ENCODE data around the gene OR1L6. TPM values are rescaled to one million over a fixed set of nuclear protein-coding genes. Genes with fewer than 3 reads are reported as not detected.

Gene OR1L6, protein sequence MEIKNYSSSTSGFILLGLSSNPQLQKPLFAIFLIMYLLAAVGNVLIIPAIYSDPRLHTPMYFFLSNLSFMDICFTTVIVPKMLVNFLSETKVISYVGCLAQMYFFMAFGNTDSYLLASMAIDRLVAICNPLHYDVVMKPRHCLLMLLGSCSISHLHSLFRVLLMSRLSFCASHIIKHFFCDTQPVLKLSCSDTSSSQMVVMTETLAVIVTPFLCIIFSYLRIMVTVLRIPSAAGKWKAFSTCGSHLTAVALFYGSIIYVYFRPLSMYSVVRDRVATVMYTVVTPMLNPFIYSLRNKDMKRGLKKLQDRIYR
- not detected for polyA plus RNA-seq (2012; ENCODE audit: missing spikeins)

- TF ChIP-seq POLR2A (IDR thresholded peaks at IDR 0.05; ENCODE audit: low read depth, low read length) (no peak), POLR2AphosphoS5 (IDR thresholded peaks at IDR 0.05; ENCODE audit: low read depth, low read length) (no peak), TAF1 (IDR thresholded peaks at IDR 0.05; ENCODE audit: borderline replicate concordance, low read depth, low read length) (no peak)
- no peak for FAIRE-seq
- no peak for DNase-seq (ENCODE audit: insufficient read length)
Measured at GRCh38 chr9:122742003-122742402, at the start of gene OR1L6. Gene OR1L6 (plus strand): TSS chr9:122742303. CDS start chr9:122749848, 7,545 bp downstream.

DNA sequence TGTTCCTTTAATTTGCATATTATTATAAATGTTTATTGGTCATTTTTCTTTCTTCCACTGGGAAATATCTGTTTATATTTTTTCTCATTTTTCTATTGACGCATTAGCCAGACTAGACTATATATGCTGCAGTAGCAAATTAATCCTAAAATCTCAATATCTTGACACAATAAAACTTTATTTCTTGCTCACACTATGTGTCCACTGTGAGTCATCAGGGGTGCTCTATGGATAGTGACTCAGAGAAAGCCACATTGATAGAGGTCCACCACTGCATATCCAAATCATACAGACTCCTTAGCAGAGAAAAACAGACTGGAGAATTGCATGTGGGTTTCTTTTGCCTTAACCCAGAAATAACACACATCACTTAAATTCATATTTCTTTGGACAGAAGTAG lies 46.4 kb upstream of the OR1L6 start:
- FAIRE-seq = no peak
- no peak for DNase-seq (ENCODE audit: insufficient read length)
- TF ChIP-seq POLR2A (IDR thresholded peaks at IDR 0.05; ENCODE audit: low read depth, low read length) (no peak), TAF1 (IDR thresholded peaks at IDR 0.05; ENCODE audit: borderline replicate concordance, low read depth, low read length) (no peak), POLR2AphosphoS5 (IDR thresholded peaks at IDR 0.05; ENCODE audit: low read depth, low read length) (no peak)

- DNase-seq (ENCODE audit: insufficient read length) (no peak), FAIRE-seq (no peak)
- TF ChIP-seq TAF1 (IDR thresholded peaks at IDR 0.05; ENCODE audit: borderline replicate concordance, low read depth, low read length) (no peak), POLR2AphosphoS5 (IDR thresholded peaks at IDR 0.05; ENCODE audit: low read depth, low read length) (no peak), POLR2A (IDR thresholded peaks at IDR 0.05; ENCODE audit: low read depth, low read length) (no peak)
Measured at GRCh38 chr9:122718038-122718437, 24.1 kb upstream of the OR1L6 start.

DNA sequence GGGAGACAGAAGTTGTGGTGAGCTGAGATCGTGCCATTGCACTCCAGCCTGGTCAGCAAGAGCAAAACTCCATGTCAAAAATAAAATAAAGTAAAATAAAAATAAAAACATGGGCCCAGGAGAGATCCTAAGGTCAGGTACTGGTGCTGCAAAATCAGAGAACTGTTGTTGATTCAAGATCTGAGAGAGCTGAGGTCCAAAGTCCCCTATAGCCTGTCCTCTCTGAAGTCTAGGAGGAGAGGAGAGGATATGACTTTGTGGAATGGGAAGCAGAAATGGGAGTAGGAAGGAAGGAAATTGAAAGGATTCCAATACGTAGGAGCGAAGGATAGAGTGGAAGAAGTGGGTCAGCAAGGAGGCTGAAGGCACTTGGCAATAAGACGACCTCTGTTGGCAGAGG lies 22.9 kb upstream of the OR1L6 start:
- no peak for TF ChIP-seq POLR2A (IDR thresholded peaks at IDR 0.05; ENCODE audit: low read depth, low read length)
- no peak for TF ChIP-seq TAF1 (IDR thresholded peaks at IDR 0.05; ENCODE audit: borderline replicate concordance, low read depth, low read length)
- no peak for TF ChIP-seq POLR2AphosphoS5 (IDR thresholded peaks at IDR 0.05; ENCODE audit: low read depth, low read length)
- FAIRE-seq = no peak
- no peak for DNase-seq (ENCODE audit: insufficient read length)

GRCh38 chr9:122723690-122724089 lies 18.4 kb upstream of the OR1L6 start, which contains the start of gene OR1L4:
Gene OR1L4 (plus strand): TSS chr9:122723990. CDS start chr9:122723990, 0 bp downstream.
- no peak for TF ChIP-seq POLR2AphosphoS5 (IDR thresholded peaks at IDR 0.05; ENCODE audit: low read depth, low read length)
- FAIRE-seq = no peak
- no peak for DNase-seq (ENCODE audit: insufficient read length)

GRCh38 chr9:122754825-122755224 lies 12.7 kb downstream of the OR1L6 start:
- TF ChIP-seq POLR2AphosphoS5 (IDR thresholded peaks at IDR 0.05; ENCODE audit: low read depth, low read length) (no peak), TAF1 (IDR thresholded peaks at IDR 0.05; ENCODE audit: borderline replicate concordance, low read depth, low read length) (no peak), POLR2A (IDR thresholded peaks at IDR 0.05; ENCODE audit: low read depth, low read length) (no peak)
- FAIRE-seq (no peak), DNase-seq (ENCODE audit: insufficient read length) (no peak)

DNA sequence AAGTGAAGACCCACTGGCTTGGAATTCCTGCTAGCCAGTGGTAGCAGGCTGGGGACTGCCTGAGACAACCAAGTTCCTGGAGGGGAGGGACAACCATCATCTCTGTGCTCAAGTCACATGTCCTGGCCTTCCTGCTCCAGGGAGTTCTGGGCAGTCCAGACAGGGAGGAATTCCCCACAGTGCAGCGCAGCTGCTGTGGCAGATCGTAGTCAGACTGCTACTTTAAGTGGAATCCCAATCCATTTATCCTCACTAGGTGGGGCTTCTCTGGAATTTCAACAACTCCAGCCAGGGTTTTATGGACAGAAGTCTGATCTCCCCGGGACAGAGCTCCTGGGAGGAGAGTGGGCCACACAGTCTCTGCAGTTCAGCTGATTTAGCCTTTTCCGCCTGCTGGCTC lies 25.7 kb downstream of the OR1L6 start:
- TF ChIP-seq POLR2A (IDR thresholded peaks at IDR 0.05; ENCODE audit: low read depth, low read length) = no peak
- no peak for TF ChIP-seq POLR2AphosphoS5 (IDR thresholded peaks at IDR 0.05; ENCODE audit: low read depth, low read length)
- no peak for TF ChIP-seq TAF1 (IDR thresholded peaks at IDR 0.05; ENCODE audit: borderline replicate concordance, low read depth, low read length)
- FAIRE-seq (no peak), DNase-seq (ENCODE audit: insufficient read length) (no peak)

DNA sequence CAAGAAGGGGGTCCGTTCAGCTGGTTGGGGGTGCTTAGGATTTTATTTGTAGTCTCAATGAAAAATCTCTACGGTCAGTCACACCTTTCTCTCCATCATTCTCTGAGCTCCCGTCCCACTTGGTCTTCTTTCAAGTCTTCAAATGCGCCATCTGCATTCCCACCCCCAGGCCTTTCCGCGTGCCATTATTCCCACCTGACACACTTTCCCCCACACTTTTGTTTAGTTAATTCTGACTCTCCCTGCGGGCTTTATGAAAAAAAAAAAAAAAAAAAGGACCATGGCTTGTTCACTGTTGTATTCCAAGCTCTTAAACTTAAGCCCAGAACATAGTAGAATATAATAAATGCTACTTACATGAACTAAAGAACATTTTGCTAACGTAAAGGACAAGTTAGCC lies 34.9 kb downstream of the OR1L6 start:
- FAIRE-seq = no peak
- no peak for DNase-seq (ENCODE audit: insufficient read length)
- TF ChIP-seq POLR2A (IDR thresholded peaks at IDR 0.05; ENCODE audit: low read depth, low read length) (no peak), POLR2AphosphoS5 (IDR thresholded peaks at IDR 0.05; ENCODE audit: low read depth, low read length) (no peak), TAF1 (IDR thresholded peaks at IDR 0.05; ENCODE audit: borderline replicate concordance, low read depth, low read length) (no peak)

GRCh38 chr9:122777935-122778627 lies 36.0 kb downstream of the OR1L6 start:
- FAIRE-seq = no peak
- TF ChIP-seq POLR2AphosphoS5 (IDR thresholded peaks at IDR 0.05; ENCODE audit: low read depth, low read length) = no peak
- no peak for TF ChIP-seq POLR2A (IDR thresholded peaks at IDR 0.05; ENCODE audit: low read depth, low read length)
- TF ChIP-seq TAF1 (IDR thresholded peaks at IDR 0.05; ENCODE audit: borderline replicate concordance, low read depth, low read length) = no peak
- no peak for DNase-seq (ENCODE audit: insufficient read length)

GRCh38 chr9:122779181-122779580 lies 37.1 kb downstream of the OR1L6 start:
- no peak for TF ChIP-seq TAF1 (IDR thresholded peaks at IDR 0.05; ENCODE audit: borderline replicate concordance, low read depth, low read length)
- TF ChIP-seq POLR2AphosphoS5 (IDR thresholded peaks at IDR 0.05; ENCODE audit: low read depth, low read length) = no peak
- no peak for TF ChIP-seq POLR2A (IDR thresholded peaks at IDR 0.05; ENCODE audit: low read depth, low read length)
- FAIRE-seq = no peak
- DNase-seq (ENCODE audit: insufficient read length) = no peak

- DNase-seq (ENCODE audit: insufficient read length) (no peak), FAIRE-seq (no peak)
- no peak for TF ChIP-seq TAF1 (IDR thresholded peaks at IDR 0.05; ENCODE audit: borderline replicate concordance, low read depth, low read length)
- no peak for TF ChIP-seq POLR2AphosphoS5 (IDR thresholded peaks at IDR 0.05; ENCODE audit: low read depth, low read length)
- TF ChIP-seq POLR2A (IDR thresholded peaks at IDR 0.05; ENCODE audit: low read depth, low read length) = no peak
Measured at GRCh38 chr9:122780026-122780425, 37.9 kb downstream of the OR1L6 start.

DNA sequence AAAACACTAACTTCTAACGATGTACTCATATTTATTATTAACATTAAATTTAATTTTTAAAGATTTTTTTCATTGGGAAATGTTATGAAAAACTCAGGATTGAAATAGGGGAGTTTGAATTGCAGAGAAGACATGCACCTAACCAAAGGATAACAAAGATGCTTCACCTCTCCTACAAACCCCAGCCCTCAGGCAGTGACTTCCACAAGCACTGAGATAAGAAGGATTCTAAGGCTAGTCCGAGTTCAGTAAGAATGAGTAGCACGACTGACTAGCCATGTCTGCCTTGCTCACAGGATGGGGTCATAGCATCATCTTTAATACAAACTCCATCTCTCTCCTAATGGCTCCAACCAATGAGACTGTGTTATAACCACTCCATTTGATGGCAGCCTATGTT lies 39.6 kb downstream of the OR1L6 start:
- DNase-seq (ENCODE audit: insufficient read length) (no peak), FAIRE-seq (no peak)
- TF ChIP-seq TAF1 (IDR thresholded peaks at IDR 0.05; ENCODE audit: borderline replicate concordance, low read depth, low read length) (no peak), POLR2AphosphoS5 (IDR thresholded peaks at IDR 0.05; ENCODE audit: low read depth, low read length) (no peak), POLR2A (IDR thresholded peaks at IDR 0.05; ENCODE audit: low read depth, low read length) (no peak)

Measured in GM12892 (cell line).